Measurements from ENCODE around the gene CCIN. TPM values are rescaled to one million over a fixed set of nuclear protein-coding genes. Genes with fewer than 3 reads are reported as not detected.

CCIN gene
- total and polyA plus RNA-seq, 9 of the 15 experiments (the other 6 are each of a cell fraction or from before 2014, with no cell fraction given): not detected

- no peak for TF ChIP-seq CHD7 (IDR thresholded peaks at IDR 0.05; ENCODE audit: low read depth, low read length)
- TF ChIP-seq DPF2 (IDR thresholded peaks at IDR 0.05): peak; percentile 40; the same call in 1 of the 2 replicates
- TF ChIP-seq, protein P1, sequence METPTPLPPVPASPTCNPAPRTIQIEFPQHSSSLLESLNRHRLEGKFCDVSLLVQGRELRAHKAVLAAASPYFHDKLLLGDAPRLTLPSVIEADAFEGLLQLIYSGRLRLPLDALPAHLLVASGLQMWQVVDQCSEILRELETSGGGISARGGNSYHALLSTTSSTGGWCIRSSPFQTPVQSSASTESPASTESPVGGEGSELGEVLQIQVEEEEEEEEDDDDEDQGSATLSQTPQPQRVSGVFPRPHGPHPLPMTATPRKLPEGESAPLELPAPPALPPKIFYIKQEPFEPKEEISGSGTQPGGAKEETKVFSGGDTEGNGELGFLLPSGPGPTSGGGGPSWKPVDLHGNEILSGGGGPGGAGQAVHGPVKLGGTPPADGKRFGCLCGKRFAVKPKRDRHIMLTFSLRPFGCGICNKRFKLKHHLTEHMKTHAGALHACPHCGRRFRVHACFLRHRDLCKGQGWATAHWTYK (CRISPR knock-in tag; IDR thresholded peaks at IDR 0.05): no peak
- TF ChIP-seq FOXJ3 (CRISPR knock-in tag; IDR thresholded peaks at IDR 0.05): no peak
- TF ChIP-seq, protein P2, sequence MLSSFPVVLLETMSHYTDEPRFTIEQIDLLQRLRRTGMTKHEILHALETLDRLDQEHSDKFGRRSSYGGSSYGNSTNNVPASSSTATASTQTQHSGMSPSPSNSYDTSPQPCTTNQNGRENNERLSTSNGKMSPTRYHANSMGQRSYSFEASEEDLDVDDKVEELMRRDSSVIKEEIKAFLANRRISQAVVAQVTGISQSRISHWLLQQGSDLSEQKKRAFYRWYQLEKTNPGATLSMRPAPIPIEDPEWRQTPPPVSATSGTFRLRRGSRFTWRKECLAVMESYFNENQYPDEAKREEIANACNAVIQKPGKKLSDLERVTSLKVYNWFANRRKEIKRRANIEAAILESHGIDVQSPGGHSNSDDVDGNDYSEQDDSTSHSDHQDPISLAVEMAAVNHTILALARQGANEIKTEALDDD (IDR thresholded peaks at IDR 0.05): peak; percentile 57; the same call in 1 of the 2 replicates
- TF ChIP-seq, protein P3, sequence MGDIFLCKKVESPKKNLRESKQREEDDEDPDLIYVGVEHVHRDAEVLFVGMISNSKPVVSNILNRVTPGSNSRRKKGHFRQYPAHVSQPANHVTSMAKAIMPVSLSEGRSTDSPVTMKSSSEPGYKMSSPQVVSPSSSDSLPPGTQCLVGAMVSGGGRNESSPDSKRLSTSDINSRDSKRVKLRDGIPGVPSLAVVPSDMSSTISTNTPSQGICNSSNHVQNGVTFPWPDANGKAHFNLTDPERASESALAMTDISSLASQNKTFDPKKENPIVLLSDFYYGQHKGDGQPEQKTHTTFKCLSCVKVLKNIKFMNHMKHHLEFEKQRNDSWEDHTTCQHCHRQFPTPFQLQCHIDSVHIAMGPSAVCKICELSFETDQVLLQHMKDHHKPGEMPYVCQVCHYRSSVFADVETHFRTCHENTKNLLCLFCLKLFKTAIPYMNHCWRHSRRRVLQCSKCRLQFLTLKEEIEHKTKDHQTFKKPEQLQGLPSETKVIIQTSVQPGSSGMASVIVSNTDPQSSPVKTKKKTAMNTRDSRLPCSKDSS (IDR thresholded peaks at IDR 0.05; ENCODE audit: low read depth, partially characterized antibody): no peak
- TF ChIP-seq NFE2 (IDR thresholded peaks at IDR 0.05; ENCODE audit: low read depth): peak; percentile 83
- TF ChIP-seq ZKSCAN1 (IDR thresholded peaks at IDR 0.05; ENCODE audit: low read depth, low read length): no peak
- TF ChIP-seq ZNF512 (tag; IDR thresholded peaks at IDR 0.05): no peak
- TF ChIP-seq KAT7 (CRISPR knock-in tag; IDR thresholded peaks at IDR 0.05; ENCODE audit: borderline replicate concordance): no peak
- TF ChIP-seq RBM34 (IDR thresholded peaks at IDR 0.05; ENCODE audit: borderline replicate concordance, insufficient read depth, low read length): no peak
These were observed 38.4 kb downstream of the CCIN start (continued) for GRCh38 chr9:36207546-36208012.

Measured in K562 (cell line).